AG10803 (cell line): Measurements from ENCODE around the gene SERPINB6.

Experiments used
- DNase-seq: peaks from one replicate; pipeline ENCODE4 v3.0.0; 2010; ENCODE audit warnings: low read depth
- H3K4me3 ChIP-seq: 2 replicates; pipeline ENCODE4 v1.5.1; 2011; ENCODE audit warnings: mild to moderate bottlenecking, low read length, control low read depth
- TF ChIP-seq, protein P1 (sequence below): conservative IDR thresholded peaks from 2 replicates; pipeline ENCODE4 v1.5.1; 2011; ENCODE audit warnings: mild to moderate bottlenecking, low read length, control low read depth, inconsistent platforms

The SERPINB6 gene

DNA sequence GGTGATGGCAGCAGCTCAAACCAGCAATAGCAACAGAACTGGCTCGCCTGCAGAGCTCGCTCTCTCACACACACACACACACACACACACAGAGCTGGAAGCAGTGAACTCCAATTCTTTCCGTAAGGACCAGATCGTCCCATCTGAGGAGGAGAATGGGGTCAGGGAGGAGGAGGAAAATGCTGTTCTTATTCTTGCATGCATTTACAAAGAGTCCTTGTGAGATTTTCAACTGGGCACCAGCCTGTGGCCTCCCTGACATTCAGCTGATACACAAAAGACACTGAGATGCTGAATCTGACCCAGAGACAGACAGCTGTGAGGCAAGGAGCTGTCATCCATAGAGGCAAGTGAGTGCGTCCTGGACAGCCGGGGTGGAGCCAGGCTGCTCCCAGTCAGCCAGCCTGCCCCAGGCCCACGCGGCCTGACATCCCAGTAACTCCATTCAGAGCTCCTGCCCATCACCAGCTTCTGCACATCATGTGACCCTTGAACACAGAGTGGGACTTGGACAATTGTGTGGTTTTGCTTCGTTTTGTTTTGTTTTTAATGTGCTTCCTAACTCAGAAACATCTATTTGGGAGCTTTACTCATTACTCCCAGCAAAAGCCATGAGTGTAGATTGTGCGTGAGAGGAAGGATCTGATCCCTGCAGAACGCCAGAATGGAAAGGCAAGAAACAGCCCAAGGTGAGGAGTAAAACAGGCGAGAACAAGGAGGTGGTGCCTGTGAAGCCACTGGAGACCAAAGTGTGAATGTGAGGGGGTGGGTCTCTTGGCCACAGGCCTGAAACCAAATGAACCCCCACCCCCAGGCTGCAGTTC lies 70.3 kb downstream of the SERPINB6 start:
- peak; percentile 21 for DNase-seq
- TF ChIP-seq, protein P1, sequence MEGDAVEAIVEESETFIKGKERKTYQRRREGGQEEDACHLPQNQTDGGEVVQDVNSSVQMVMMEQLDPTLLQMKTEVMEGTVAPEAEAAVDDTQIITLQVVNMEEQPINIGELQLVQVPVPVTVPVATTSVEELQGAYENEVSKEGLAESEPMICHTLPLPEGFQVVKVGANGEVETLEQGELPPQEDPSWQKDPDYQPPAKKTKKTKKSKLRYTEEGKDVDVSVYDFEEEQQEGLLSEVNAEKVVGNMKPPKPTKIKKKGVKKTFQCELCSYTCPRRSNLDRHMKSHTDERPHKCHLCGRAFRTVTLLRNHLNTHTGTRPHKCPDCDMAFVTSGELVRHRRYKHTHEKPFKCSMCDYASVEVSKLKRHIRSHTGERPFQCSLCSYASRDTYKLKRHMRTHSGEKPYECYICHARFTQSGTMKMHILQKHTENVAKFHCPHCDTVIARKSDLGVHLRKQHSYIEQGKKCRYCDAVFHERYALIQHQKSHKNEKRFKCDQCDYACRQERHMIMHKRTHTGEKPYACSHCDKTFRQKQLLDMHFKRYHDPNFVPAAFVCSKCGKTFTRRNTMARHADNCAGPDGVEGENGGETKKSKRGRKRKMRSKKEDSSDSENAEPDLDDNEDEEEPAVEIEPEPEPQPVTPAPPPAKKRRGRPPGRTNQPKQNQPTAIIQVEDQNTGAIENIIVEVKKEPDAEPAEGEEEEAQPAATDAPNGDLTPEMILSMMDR, result no peak
- no peak overlapping the region for H3K4me3 ChIP-seq

DNA sequence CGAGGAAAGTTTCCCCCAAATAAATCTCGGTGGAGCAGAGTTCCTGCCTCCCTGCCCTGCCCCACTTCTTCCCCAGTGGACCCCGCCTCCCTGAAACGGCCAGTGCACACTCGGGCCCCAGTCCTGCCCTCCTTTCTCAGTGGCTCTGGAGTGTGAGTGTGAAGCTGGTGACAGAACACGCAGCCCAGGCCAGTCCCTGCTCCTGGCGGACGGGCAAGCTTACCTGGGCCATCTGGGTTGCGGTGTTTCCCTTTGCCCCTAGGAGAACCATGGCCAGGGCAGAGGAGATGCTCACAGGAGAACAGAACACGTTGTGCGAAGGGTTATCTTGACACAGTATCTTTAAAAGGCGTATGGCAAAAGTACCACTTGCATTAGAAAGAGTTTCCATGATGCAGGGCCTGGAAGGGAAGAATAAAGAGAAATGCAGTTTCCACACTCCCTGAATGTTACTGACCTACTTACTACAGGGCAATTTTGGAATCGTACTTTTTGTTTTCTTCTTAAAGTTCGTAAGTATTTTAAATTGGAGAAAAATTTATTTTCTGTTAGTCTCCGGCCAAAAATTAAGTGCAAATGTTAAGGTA lies 71.1 kb downstream of the SERPINB6 start:
- TF ChIP-seq, protein P1, result no peak
- no peak overlapping the region for H3K4me3 ChIP-seq
- DNase-seq, result no peak

DNA sequence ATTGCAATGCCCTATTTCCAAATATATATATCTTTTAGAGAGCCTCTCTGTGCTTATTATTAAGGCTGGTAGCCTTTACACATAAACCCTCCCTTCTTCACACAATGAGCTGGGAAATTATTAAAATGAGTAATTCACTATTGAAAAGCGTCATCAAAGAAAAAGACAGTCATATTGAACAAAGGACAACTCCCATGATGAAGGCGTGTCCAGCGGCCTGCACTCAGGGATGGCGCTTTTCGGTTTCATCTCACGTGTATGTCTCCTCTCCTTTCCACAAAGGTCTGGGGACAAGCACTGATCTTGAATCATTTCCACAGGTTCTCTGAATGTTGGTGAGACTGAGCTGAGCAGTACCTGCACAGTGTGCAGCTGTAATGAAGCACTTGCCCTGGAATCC lies 71.8 kb downstream of the SERPINB6 start:
- no peak for DNase-seq
- H3K4me3 ChIP-seq, result no peak overlapping the region
- TF ChIP-seq, protein P1, result no peak
